K562 (cell line): ENCODE results near the gene KCNK4. TPM values are rescaled to one million over a fixed set of nuclear protein-coding genes. Genes with fewer than 3 reads are reported as not detected.

Experiments used
- BCOR ChIP-seq: fragments of 450-650 bp; IDR thresholded peaks from 2 replicates; pipeline ENCODE4 v1.6.1; 2016
- EP400 ChIP-seq: fragments of 450-650 bp; IDR thresholded peaks from 2 replicates; pipeline ENCODE4 v1.6.1; 2017; ENCODE audit warnings: antibody characterized with exemption, mild to moderate bottlenecking, moderate library complexity
- NBN ChIP-seq: fragments of 450-650 bp; IDR thresholded peaks from 2 replicates; pipeline ENCODE4 v1.6.1; 2016; ENCODE audit warnings: low read depth, mild to moderate bottlenecking
- OTX1 ChIP-seq: fragments of 450-650 bp; formaldehyde crosslinking; IDR thresholded peaks from 2 replicates; pipeline ENCODE4 v1.4.0; 2022; ENCODE audit warnings: mild to moderate bottlenecking
- POLR3G ChIP-seq: IDR thresholded peaks from 2 replicates; pipeline ENCODE4 v1.6.1; 2011; ENCODE audit not compliant: insufficient read length, insufficient replicate concordance; ENCODE audit errors: extremely low read depth
- PPARD ChIP-seq: fragments of 250-450 bp; sonication (Bioruptor Pico); IDR thresholded peaks from 2 replicates; pipeline ENCODE4 v1.8.0; 2022; ENCODE audit warnings: inconsistent platforms, mild to moderate bottlenecking, moderate library complexity
- RBM17 ChIP-seq: fragments of 200-400 bp; formaldehyde crosslinking; IDR thresholded peaks from 2 replicates; pipeline ENCODE4 v1.6.1; 2017; ENCODE audit warnings: low read depth, mild to moderate bottlenecking, low read length, borderline replicate concordance
- RUNX1 ChIP-seq: sonication (generic); IDR thresholded peaks from 2 replicates; pipeline ENCODE4 v1.6.1; 2016; ENCODE audit warnings: antibody characterized with exemption, low read depth
- TAF9B ChIP-seq: fragments of 450-650 bp; IDR thresholded peaks from 2 replicates; pipeline ENCODE4 v1.6.1; 2018; ENCODE audit warnings: mild to moderate bottlenecking; ENCODE audit not compliant: partially characterized antibody
- ZNF644 ChIP-seq: fragments of 200-800 bp; sonication (Bioruptor generic); IDR thresholded peaks from 2 replicates; pipeline ENCODE4 v1.6.1; 2016; ENCODE audit warnings: low read depth, missing genetic modification characterization, missing compliant biosample characterization
- ZNF668 ChIP-seq: fragments of 250-450 bp; sonication (Bioruptor Pico); IDR thresholded peaks from 2 replicates; pipeline ENCODE4 v1.8.0; 2022; ENCODE audit warnings: mild to moderate bottlenecking, inconsistent platforms
- ZNF764 ChIP-seq: fragments of 250-450 bp; sonication (Bioruptor Pico); IDR thresholded peaks from 2 replicates; pipeline ENCODE4 v1.4.0; 2020; ENCODE audit warnings: low read depth, mild to moderate bottlenecking, moderate library complexity
- polyA plus RNA-seq, 8 experiments: library from polyadenylated mRNA; depleted of rRNA in 4 of 8; stranded (reverse) in 5 of 8; unstranded in 3 of 8; fragments of >200 nt; fragmentation: Nextera tagmentation in 2 of 8; fragmentation: Illumina TruSeq in 1 of 8; extraction: Ambion mirVana in 2 of 8; extraction: Trizol in 1 of 8; gene quantifications; 2 replicates each; pipeline versions ENCODE4 v1.2.1 to v1.2.3, GENCODE V29; 2011 to 2014; ENCODE audit warnings: inconsistent platforms in 1 of 8, missing spikeins in 1 of 8
- total RNA-seq, 7 experiments: library from RNA; depleted of rRNA in 6 of 7; stranded (reverse); fragments of >200 nt in 6 of 7; fragmentation: Illumina TruSeq in 2 of 7; extraction: Trizol in 2 of 7; gene quantifications; 2 replicates each; pipeline versions ENCODE4 v1.2.1 to v1.2.3, GENCODE V29; 2011 to 2021; ENCODE audit warnings: low replicate concordance in 1 of 7
- TF ChIP-seq, protein P1 (sequence below): sonication (generic); formaldehyde crosslinking; IDR thresholded peaks from 2 replicates; pipeline ENCODE4 v1.8.0; 2023; ENCODE audit warnings: mild to moderate bottlenecking, missing genetic modification reagents
- TF ChIP-seq, protein P2 (sequence below): fragments of 450-650 bp; IDR thresholded peaks from 2 replicates; pipeline ENCODE4 v1.6.1; 2014; ENCODE audit warnings: low read depth, mild to moderate bottlenecking, moderate library complexity, borderline replicate concordance
- TF ChIP-seq, protein P3 (sequence below), 2 experiments: fragments of 450-650 bp in 1 of 2; sonication (generic) in 1 of 2; formaldehyde crosslinking in 1 of 2; IDR thresholded peaks in 1 of 2; conservative IDR thresholded peaks in 1 of 2; 2 replicates each; pipeline versions ENCODE4 v1.6.1 to v1.8.1; 2016 to 2023; ENCODE audit warnings: mild to moderate bottlenecking in 2 of 2, moderate library complexity in 2 of 2, inconsistent platforms in 1 of 2, missing genetic modification reagents in 1 of 2
- TF ChIP-seq, protein P4 (sequence below): fragments of 250-450 bp; sonication (Bioruptor Pico); IDR thresholded peaks from 2 replicates; pipeline ENCODE4 v1.5.0; 2022; ENCODE audit warnings: mild to moderate bottlenecking
- TF ChIP-seq, protein P5 (sequence below): sonication (generic); formaldehyde crosslinking; IDR thresholded peaks from 2 replicates; pipeline ENCODE4 v1.8.0; 2022; ENCODE audit warnings: mild to moderate bottlenecking, missing genetic modification reagents, borderline replicate concordance

KCNK4 gene
- total and polyA plus RNA-seq, 9 of the 15 experiments (the other 6 are each of a cell fraction or from before 2014, with no cell fraction given) = not detected

DNA sequence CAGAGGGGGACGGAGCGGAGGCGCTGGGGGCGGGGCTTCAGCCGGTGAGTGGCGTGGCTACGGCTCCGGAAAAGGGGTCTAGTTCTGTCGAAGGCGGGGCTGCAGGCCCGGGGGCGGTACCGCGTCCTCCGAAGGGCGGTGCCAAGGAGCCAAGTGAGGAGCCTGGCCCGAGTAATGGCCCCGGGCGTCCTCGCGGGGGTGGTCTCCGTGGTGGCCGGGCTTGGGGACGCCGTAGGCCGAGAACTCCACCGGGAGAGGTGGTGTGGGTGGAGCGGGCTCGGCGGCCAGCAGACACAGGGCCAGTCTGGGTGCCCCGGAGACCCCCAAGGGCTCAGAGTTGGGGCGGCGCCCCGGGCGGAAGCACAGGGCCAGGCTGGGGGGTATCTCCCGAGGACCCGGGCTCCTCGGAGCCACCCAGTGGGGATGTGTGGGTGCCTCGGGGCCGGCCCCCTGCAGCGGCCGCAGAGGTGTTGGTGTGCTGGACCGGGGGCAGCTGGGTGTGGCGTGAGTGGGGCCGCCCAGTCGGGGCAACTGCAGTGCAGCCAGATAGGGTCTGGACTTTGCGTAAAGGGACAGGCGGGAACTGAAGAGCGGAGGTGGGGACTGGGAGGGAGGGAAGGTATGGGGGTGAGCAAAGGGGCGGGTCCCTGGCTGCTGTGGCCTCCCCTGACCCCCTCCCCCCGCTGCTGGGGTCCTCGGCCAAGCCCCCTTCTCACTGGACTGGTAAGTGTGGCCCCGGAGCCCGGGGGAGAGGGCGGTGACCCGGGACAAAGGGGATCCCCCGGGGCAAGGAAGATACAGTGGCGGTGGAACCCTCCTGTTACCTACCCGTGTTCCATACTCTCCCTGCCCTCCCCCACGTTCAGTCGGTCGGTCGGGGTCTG is 49.4 kb upstream of the KCNK4 start (continued):
- TF ChIP-seq POLR3G = no peak
- TF ChIP-seq, protein P1, sequence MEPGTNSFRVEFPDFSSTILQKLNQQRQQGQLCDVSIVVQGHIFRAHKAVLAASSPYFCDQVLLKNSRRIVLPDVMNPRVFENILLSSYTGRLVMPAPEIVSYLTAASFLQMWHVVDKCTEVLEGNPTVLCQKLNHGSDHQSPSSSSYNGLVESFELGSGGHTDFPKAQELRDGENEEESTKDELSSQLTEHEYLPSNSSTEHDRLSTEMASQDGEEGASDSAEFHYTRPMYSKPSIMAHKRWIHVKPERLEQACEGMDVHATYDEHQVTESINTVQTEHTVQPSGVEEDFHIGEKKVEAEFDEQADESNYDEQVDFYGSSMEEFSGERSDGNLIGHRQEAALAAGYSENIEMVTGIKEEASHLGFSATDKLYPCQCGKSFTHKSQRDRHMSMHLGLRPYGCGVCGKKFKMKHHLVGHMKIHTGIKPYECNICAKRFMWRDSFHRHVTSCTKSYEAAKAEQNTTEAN = no peak
- TF ChIP-seq, protein P2, sequence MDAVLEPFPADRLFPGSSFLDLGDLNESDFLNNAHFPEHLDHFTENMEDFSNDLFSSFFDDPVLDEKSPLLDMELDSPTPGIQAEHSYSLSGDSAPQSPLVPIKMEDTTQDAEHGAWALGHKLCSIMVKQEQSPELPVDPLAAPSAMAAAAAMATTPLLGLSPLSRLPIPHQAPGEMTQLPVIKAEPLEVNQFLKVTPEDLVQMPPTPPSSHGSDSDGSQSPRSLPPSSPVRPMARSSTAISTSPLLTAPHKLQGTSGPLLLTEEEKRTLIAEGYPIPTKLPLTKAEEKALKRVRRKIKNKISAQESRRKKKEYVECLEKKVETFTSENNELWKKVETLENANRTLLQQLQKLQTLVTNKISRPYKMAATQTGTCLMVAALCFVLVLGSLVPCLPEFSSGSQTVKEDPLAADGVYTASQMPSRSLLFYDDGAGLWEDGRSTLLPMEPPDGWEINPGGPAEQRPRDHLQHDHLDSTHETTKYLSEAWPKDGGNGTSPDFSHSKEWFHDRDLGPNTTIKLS = 0 out of 2 replicates have a peak, but pooled peaks have one; percentile 4
- TF ChIP-seq, protein P3, sequence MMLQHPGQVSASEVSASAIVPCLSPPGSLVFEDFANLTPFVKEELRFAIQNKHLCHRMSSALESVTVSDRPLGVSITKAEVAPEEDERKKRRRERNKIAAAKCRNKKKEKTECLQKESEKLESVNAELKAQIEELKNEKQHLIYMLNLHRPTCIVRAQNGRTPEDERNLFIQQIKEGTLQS (IDR thresholded peaks at IDR 0.05) = no peak
- TF ChIP-seq, protein P3 (CRISPR knock-in tag; conservative IDR thresholded peaks at IDR 0.05) = no peak; the same call in 1 of the 2 replicates
- TF ChIP-seq RBM17 = no peak
- TF ChIP-seq, protein P4, sequence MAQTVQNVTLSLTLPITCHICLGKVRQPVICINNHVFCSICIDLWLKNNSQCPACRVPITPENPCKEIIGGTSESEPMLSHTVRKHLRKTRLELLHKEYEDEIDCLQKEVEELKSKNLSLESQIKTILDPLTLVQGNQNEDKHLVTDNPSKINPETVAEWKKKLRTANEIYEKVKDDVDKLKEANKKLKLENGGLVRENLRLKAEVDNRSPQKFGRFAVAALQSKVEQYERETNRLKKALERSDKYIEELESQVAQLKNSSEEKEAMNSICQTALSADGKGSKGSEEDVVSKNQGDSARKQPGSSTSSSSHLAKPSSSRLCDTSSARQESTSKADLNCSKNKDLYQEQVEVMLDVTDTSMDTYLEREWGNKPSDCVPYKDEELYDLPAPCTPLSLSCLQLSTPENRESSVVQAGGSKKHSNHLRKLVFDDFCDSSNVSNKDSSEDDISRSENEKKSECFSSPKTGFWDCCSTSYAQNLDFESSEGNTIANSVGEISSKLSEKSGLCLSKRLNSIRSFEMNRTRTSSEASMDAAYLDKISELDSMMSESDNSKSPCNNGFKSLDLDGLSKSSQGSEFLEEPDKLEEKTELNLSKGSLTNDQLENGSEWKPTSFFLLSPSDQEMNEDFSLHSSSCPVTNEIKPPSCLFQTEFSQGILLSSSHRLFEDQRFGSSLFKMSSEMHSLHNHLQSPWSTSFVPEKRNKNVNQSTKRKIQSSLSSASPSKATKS = no peak
- no peak for TF ChIP-seq ZNF668 (CRISPR knock-in tag)
- TF ChIP-seq BCOR = no peak
- no peak for TF ChIP-seq PPARD (CRISPR knock-in tag)
- no peak for TF ChIP-seq OTX1 (CRISPR knock-in tag)
- TF ChIP-seq, protein P5, sequence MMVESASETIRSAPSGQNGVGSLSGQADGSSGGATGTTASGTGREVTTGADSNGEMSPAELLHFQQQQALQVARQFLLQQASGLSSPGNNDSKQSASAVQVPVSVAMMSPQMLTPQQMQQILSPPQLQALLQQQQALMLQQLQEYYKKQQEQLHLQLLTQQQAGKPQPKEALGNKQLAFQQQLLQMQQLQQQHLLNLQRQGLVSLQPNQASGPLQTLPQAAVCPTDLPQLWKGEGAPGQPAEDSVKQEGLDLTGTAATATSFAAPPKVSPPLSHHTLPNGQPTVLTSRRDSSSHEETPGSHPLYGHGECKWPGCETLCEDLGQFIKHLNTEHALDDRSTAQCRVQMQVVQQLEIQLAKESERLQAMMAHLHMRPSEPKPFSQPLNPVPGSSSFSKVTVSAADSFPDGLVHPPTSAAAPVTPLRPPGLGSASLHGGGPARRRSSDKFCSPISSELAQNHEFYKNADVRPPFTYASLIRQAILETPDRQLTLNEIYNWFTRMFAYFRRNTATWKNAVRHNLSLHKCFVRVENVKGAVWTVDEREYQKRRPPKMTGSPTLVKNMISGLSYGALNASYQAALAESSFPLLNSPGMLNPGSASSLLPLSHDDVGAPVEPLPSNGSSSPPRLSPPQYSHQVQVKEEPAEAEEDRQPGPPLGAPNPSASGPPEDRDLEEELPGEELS = no peak
- no peak; the same call in 1 of the 2 replicates for TF ChIP-seq RUNX1
- peak; percentile 71 for TF ChIP-seq EP400
- no peak for TF ChIP-seq ZNF644 (tag)
- no peak for TF ChIP-seq ZNF764 (CRISPR knock-in tag)
- no peak for TF ChIP-seq NBN
- peak; percentile 78 for TF ChIP-seq TAF9B
